Measurements from ENCODE around the gene RGPD5.
"Not testable (repeated sequence)": the region's sequence is repeated elsewhere in the genome, so short reads cannot be mapped to it uniquely, and the experiment has no call there.

RGPD5 gene

GRCh38 chr2:109794074-109794737, at the start of gene RGPD5:
Gene RGPD5 (plus strand): TSS chr2:109794305. CDS start chr2:109794466, 161 bp downstream.
- CTCF ChIA-PET, H3K9me3 Mint-ChIP-seq, H3K4me3 Mint-ChIP-seq, H3K27me3 Mint-ChIP-seq, H3K36me3 Mint-ChIP-seq, H3K27ac Mint-ChIP-seq, H3K4me1 Mint-ChIP-seq, DNase-seq: not testable (repeated sequence)

DNA sequence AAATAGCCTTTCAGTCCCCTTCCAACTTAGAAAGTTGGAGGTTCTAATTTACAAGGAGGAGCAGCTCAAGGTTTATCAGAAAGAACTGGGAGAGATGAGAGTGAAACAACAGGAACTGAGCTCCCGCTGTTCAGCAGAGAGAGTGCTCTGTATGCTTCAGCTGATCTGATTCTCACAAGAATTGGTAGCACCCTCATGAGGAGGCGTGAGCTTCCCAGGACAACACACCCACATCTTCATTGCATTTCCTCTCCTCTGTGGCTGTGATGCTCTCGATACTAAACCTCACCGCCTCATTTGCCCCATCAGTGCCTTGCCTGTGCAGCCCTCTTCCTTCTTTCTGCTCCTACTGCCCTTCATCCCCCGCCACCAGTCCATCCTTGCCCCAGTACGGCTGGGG, 42.5 kb upstream of the RGPD5 start:
- H3K27ac Mint-ChIP-seq, H3K4me3 Mint-ChIP-seq, H3K27me3 Mint-ChIP-seq, H3K9me3 Mint-ChIP-seq, H3K36me3 Mint-ChIP-seq, CTCF ChIA-PET, H3K4me1 Mint-ChIP-seq, DNase-seq: not testable (repeated sequence)

- not testable (repeated sequence) for H3K27ac Mint-ChIP-seq
These were observed 36.8 kb upstream of the RGPD5 start for GRCh38 chr2:109757163-109757824.

DNA sequence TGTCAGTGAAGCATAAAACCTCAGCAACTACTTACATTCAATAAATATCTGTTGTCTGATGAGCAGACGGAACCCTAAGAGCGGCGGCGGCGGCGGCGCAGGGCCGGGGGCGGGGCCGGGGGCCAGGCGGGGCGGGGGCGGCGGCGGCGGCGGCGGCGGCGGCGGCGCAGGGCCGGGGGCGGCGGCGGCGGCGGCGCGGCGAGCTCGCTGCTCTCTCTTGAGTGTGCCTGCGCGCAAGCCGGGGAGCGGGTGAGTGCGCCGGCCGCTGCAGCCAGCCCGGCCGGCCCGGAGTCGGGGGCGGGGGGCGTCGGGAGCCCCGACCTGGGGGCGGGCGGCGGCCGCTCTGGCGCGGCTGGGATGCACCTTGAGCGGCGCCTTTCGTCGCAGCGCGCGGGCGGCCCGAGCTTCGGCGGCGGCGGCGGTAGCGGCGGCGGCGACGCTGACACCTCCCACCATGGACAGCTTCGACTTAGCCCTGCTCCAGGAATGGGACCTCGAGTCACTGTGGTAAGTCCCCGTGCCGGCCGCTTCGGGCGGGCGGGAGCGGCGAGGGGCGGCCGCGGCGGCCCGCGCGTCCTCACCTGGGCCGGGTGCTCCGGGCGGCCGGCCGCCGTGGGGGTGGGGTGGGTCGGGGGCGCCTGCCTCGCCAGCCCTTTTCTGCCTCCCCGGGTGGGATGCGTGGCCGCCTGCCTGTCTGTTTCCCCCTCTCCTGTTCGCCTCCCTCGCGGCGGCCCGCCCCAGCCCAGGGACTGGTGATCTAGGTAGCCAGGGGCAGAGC, 33.7 kb upstream of the RGPD5 start:
- H3K4me1 Mint-ChIP-seq, H3K27ac Mint-ChIP-seq, H3K36me3 Mint-ChIP-seq, CTCF ChIA-PET, H3K9me3 Mint-ChIP-seq, DNase-seq, H3K27me3 Mint-ChIP-seq, H3K4me3 Mint-ChIP-seq: not testable (repeated sequence)

More at GRCh38 chr2:109757163-109757824, 36.8 kb upstream of the RGPD5 start:
- H3K4me1 Mint-ChIP-seq, H3K36me3 Mint-ChIP-seq, CTCF ChIA-PET, DNase-seq, H3K27me3 Mint-ChIP-seq, H3K9me3 Mint-ChIP-seq, H3K4me3 Mint-ChIP-seq: not testable (repeated sequence)

GRCh38 chr2:109761043-109761454, 33.1 kb upstream of the RGPD5 start:
- H3K9me3 Mint-ChIP-seq = not testable (repeated sequence)

GRCh38 chr2:109761976-109762375, 32.1 kb upstream of the RGPD5 start:
- H3K27me3 Mint-ChIP-seq, H3K4me3 Mint-ChIP-seq, DNase-seq, H3K9me3 Mint-ChIP-seq, CTCF ChIA-PET, H3K27ac Mint-ChIP-seq, H3K36me3 Mint-ChIP-seq, H3K4me1 Mint-ChIP-seq: not testable (repeated sequence)

More at GRCh38 chr2:109761043-109761454, 33.1 kb upstream of the RGPD5 start:
- H3K27me3 Mint-ChIP-seq, CTCF ChIA-PET, H3K4me3 Mint-ChIP-seq, H3K36me3 Mint-ChIP-seq, H3K4me1 Mint-ChIP-seq, DNase-seq, H3K27ac Mint-ChIP-seq: not testable (repeated sequence)

GRCh38 chr2:109766074-109766473, 28.0 kb upstream of the RGPD5 start:
- H3K9me3 Mint-ChIP-seq, H3K36me3 Mint-ChIP-seq, H3K4me3 Mint-ChIP-seq, H3K27me3 Mint-ChIP-seq, CTCF ChIA-PET, H3K27ac Mint-ChIP-seq, H3K4me1 Mint-ChIP-seq: not testable (repeated sequence)
- peak; percentile 5 for DNase-seq

GRCh38 chr2:109766886-109767578, 27.1 kb upstream of the RGPD5 start:
- H3K4me1 Mint-ChIP-seq, DNase-seq, H3K27ac Mint-ChIP-seq, CTCF ChIA-PET, H3K4me3 Mint-ChIP-seq, H3K27me3 Mint-ChIP-seq, H3K36me3 Mint-ChIP-seq, H3K9me3 Mint-ChIP-seq: not testable (repeated sequence)

GRCh38 chr2:109768934-109769333, 25.2 kb upstream of the RGPD5 start:
- H3K27me3 Mint-ChIP-seq, H3K4me3 Mint-ChIP-seq, H3K4me1 Mint-ChIP-seq, H3K27ac Mint-ChIP-seq, CTCF ChIA-PET, H3K9me3 Mint-ChIP-seq, DNase-seq, H3K36me3 Mint-ChIP-seq: not testable (repeated sequence)

- DNase-seq, H3K27me3 Mint-ChIP-seq, H3K9me3 Mint-ChIP-seq, H3K4me1 Mint-ChIP-seq, H3K36me3 Mint-ChIP-seq, H3K27ac Mint-ChIP-seq, CTCF ChIA-PET, H3K4me3 Mint-ChIP-seq: not testable (repeated sequence)
These were observed 15.0 kb upstream of the RGPD5 start for GRCh38 chr2:109779118-109779517.

DNA sequence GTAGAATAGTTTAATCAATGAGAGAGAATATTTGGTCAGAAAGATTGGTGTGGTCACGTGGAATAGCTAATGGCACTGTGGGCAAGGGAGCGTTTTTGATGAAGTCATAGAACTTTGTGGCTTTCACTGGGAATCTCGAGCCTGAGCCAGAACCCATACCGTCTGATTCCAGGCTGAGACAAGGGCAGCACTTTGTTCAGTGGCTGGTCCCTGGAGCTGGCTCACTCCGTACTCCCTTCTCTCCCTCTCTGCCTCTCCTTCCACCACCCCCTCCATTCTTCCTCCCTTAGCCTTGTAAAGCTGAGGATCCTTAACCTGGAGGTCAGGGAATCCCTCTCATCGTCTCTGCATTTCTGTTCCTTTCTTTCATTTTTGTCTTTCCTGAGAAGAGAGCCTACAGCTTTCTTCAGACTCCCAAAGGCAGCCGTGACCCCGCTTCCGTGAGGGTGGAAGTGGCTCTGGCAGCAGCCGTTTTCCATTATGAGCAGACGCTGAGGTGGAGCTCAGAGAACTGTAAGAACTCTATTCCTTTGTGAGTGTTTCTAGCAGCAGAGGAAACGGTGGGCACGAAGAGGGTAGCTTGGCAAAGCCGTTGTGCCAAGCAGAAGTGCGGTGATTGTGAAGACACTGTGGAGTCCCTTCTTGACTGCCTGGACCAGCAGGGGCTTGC, 12.8 kb upstream of the RGPD5 start:
- H3K4me1 Mint-ChIP-seq, DNase-seq, H3K27me3 Mint-ChIP-seq, H3K4me3 Mint-ChIP-seq, H3K36me3 Mint-ChIP-seq, H3K9me3 Mint-ChIP-seq, H3K27ac Mint-ChIP-seq, CTCF ChIA-PET: not testable (repeated sequence)

GRCh38 chr2:109782446-109782993, 11.6 kb upstream of the RGPD5 start:
- CTCF ChIA-PET, H3K27me3 Mint-ChIP-seq, H3K4me3 Mint-ChIP-seq: not testable (repeated sequence)

DNA sequence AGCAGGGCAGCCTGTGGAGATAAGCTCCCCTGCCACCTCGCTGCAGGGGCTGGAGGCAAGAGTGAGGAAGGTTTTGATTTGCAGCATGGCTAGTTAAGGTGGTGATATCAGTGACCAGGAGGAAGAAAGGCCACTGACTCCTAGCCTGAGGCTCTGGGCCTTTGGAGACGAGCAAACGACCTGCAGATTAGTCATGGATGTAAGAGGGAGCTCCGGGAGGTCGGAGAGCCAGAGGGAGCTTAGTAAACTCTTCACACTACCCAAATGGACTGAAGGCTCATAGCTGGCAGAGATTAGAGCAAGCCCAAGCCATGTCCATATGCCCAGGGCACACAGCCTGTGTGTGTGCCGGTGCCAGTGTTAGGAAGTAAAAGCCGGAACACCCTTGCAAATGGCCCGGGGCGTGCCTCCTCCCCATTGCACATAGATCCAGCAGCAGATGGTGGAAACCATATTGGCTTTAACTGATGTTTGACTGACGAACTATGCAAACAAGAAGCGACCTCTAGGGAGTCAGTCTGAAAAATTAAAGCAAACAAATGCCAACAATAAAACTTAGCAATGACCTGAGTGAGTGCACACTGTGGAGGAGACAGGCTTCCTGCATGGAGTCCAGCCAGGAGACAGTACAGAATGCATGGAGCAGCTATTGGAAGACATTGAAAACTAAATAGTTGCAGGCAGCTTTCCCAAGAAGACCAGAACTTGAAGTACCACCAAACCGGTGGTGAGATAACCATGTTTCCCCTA, 2.4 kb upstream of the RGPD5 start:
- not testable (repeated sequence) for H3K4me3 Mint-ChIP-seq, H3K27ac Mint-ChIP-seq, H3K36me3 Mint-ChIP-seq

More at GRCh38 chr2:109782446-109782993, 11.6 kb upstream of the RGPD5 start:
- not testable (repeated sequence) for DNase-seq, H3K36me3 Mint-ChIP-seq, H3K27ac Mint-ChIP-seq, H3K4me1 Mint-ChIP-seq, H3K9me3 Mint-ChIP-seq

More for the DNA sequence above, 2.4 kb upstream of the RGPD5 start:
- CTCF ChIA-PET, H3K27me3 Mint-ChIP-seq, H3K9me3 Mint-ChIP-seq, H3K4me1 Mint-ChIP-seq, DNase-seq: not testable (repeated sequence)
